HG02840 (cell line): ENCODE results near the gene RSPRY1.
"Not testable (repeated sequence)": the region's sequence is repeated elsewhere in the genome, so short reads cannot be mapped to it uniquely, and the experiment has no call there.

Source experiments
- ATAC-seq: cut with Tn5 transposase; IDR thresholded peaks from one replicate; pipeline ENCODE4 v1.9.1; 2021; ENCODE audit warnings: mild to moderate bottlenecking, moderate library complexity, moderate number of reproducible peaks; ENCODE audit not compliant: unreplicated experiment, low FRiP score

Gene RSPRY1

GRCh38 chr16:57268804-57269800 is 83.0 kb downstream of the RSPRY1 start:
- no peak for ATAC-seq

- no peak for ATAC-seq
Measured at GRCh38 chr16:57270221-57271062, 84.3 kb downstream of the RSPRY1 start.

GRCh38 chr16:57271063-57271345 is 84.9 kb downstream of the RSPRY1 start:
- ATAC-seq, result no peak

- no peak for ATAC-seq
Measured at GRCh38 chr16:57271867-57272495, 85.9 kb downstream of the RSPRY1 start.

- ATAC-seq, result no peak
Measured at GRCh38 chr16:57273359-57273758, 87.2 kb downstream of the RSPRY1 start.

- ATAC-seq, result no peak
Measured at GRCh38 chr16:57273826-57274225, 87.7 kb downstream of the RSPRY1 start.

GRCh38 chr16:57275946-57276345 is 89.8 kb downstream of the RSPRY1 start:
- not testable (repeated sequence) for ATAC-seq

GRCh38 chr16:57276596-57276995 is 90.5 kb downstream of the RSPRY1 start:
- ATAC-seq, result no peak

- ATAC-seq, result no peak
Measured at GRCh38 chr16:57277586-57277985, 91.5 kb downstream of the RSPRY1 start.

- no peak for ATAC-seq
Measured at GRCh38 chr16:57278494-57278893, 92.4 kb downstream of the RSPRY1 start.

GRCh38 chr16:57279780-57280638 is 93.9 kb downstream of the RSPRY1 start:
- no peak for ATAC-seq

GRCh38 chr16:57281791-57282190 is 95.7 kb downstream of the RSPRY1 start:
- no peak for ATAC-seq

GRCh38 chr16:57282510-57283213 is 96.5 kb downstream of the RSPRY1 start:
- no peak for ATAC-seq

- no peak for ATAC-seq
Measured at GRCh38 chr16:57283214-57283958, 97.3 kb downstream of the RSPRY1 start.

- ATAC-seq, result no peak
Measured at GRCh38 chr16:57283959-57284208, 97.8 kb downstream of the RSPRY1 start.

GRCh38 chr16:57284209-57284951 is 98.3 kb downstream of the RSPRY1 start, which contains the start of gene PLLP:
Gene PLLP, minus strand, starts transcription at chr16:57284672. Its CDS starts 132 bp downstream, at chr16:57284540.
- no peak for ATAC-seq

- ATAC-seq, result no peak
Measured at GRCh38 chr16:57284952-57285363, 98.8 kb downstream of the RSPRY1 start.

- no peak for ATAC-seq
Measured at GRCh38 chr16:57285379-57285778, 99.2 kb downstream of the RSPRY1 start.
